Midbrain (tissue), 1 donor: Measurements from ENCODE around the gene PRAF2.
A peak's percentile ranks its signal among the peaks of the same experiment; 100 is the strongest.

Experiments
- DNase-seq: peaks from one replicate; lab custom pipeline; 2025; lab: John Stamatoyannopoulos, UW

The PRAF2 gene

DNA sequence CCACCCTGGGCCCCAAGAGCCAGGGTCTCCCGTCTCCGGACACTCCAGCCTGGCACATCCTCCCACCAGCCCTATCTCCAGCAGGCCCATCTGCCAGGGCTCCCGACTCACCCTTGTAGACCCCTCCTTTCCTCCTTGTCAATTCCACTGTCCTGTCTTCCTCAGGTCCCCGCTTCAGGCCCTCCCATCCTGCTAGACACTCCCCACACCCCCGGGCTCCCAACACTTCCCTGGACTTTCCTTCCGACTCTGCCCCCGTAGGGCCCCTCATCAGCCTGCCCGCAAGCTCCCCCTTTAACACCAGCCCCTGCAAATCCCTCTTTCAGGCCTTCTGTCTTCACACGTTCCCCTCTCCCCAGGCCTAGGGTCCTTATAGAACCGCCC lies 1.1 kb downstream of the PRAF2 start:
- DNase-seq, result no peak

DNA sequence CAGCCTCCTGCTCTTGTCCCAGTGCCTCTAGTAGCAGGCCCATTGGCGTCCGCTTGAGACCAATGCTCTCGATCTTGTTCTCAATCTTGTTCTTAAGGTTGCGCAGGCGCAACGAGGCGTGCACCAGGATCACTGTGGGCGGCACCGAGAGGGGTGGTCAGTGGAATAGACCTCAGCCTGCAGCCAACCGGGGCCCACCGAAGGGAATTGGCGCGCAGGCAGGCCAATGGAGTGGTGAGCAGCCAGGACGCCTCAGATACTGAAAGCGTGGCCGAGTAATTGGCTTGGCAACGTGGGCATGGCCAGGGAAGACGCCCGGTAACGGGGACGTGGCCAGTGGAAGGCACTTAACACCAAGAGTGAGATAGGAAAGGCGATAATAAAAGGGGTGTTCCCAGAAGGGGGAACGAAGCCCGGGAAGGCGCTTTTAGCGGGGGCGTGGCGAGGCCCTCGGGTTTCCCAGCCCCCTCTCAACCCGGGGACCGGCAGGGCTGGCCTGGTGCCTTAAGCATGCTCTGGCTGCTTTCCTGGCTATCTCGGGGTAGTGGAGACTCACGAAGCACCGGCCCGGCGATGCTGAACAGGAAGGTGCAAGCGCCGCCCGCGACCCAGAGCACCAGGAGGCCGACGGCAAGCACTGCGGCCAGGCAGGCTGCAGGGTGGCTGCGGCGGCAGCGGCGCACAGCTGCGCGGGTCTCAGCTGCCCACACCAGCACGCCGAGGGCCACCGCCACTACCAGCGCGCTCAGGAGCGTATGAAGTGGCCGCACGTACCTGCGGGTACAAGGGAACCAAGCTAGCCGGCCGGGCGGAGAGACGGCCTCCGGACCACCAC lies 1.7 kb downstream of the PRAF2 start:
- peak; percentile 23 for DNase-seq

DNA sequence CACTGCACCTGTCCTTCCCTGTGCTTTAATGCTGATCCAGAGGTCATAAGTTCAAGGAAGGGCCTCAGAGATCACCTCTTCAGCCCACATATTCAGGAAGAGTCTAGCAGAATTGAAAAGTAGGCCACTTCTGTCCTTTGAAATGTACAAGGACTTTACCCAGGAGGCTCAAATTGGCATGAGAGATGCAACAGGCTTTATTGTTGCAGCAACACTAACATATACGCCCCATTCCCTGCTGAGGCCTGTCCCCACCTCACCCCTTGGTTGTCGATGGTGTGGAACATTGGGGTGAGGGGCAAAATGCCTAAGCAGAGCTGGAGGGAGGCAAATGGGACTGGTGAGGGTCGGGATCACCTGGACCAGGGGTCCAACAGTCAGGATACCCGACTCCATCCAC lies 2.8 kb downstream of the PRAF2 start:
- no peak for DNase-seq

DNA sequence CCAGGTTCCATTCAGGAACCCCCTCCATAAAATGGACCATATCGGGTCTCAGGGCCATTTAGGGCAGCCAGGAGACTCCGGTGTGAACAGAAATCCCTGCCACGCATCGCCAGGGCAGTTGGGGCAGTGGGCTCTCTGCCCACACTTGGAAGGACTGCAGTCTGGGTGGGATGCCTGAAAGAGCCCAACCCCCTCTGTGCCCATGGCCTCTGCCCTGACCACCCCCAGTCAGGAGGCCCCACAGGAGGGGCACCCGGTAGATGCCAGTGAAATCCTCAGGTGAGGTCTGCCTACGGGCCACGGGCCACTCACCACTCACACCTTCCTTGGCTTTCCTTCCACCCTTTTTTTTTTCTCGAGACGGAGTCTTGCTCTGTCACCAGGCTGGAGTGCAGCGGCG lies 4.8 kb downstream of the PRAF2 start:
- no peak for DNase-seq

DNA sequence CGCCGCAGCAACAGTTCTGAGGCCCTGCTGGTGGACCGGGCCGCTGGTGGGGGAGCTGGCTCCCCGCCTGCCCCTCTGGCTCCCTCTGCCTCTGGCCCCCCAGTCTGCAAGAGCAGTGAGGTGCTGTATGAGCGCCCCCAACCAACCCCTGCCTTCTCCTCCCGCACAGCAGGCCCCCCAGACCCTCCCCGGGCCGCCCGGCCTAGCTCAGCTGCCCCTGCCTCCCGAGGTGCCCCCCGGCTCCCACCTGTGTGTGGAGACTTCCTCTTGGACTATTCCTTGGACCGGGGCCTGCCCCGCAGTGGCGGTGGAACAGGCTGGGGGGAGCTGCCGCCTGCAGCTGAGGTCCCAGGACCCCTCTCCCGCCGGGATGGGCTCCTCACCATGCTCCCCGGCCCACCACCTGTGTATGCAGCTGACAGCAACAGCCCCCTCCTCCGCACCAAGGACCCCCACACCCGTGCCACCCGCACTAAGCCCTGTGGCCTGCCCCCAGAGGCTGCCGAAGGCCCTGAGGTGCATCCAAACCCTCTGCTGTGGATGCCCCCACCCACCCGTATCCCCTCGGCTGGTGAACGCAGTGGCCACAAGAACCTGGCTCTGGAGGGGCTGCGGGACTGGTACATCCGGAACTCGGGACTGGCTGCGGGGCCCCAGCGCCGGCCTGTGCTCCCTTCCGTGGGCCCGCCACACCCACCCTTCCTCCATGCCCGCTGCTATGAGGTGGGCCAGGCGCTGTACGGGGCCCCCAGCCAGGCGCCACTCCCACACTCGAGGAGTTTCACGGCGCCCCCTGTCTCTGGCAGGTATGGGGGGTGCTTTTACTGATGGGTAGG lies 6.3 kb downstream of the PRAF2 start:
- no peak for DNase-seq

DNA sequence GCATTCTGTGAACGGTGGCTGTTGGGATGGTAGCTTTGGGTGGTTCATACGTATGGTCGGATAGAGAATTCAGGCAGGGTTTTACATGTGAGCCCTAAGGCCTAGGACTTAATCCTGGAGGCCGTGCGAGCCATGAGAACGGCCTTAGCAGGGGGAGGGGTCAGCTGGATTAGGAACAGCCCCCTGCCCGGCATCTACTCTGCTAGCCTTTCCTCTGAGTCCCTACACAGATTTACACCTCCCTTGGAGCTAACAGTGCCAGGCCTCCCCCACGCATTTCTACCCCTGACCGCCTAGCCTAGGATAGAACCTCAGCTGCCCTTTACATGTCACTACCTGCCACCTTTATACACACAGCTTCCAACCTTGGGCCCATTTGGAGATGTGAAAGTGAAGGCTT lies 7.1 kb downstream of the PRAF2 start:
- DNase-seq, result no peak

DNA sequence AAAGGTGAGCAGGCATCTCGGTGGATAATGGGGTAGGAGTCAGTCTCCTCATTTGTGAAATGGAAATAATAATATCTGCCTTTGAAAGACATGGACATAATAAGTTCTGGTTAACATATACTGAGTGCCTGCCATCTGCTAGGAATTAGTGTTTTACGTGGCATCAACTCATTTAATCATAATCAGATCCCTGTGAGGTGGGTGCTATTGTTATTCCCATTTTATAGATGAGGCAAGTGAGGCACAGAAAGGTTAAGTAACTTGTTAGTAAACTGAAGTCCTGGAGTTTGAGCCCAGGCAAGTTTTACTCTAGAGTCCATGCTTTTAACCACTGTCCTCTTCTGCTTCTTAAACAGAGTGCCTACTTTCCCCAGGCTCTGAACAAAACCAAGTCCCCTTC lies 7.5 kb downstream of the PRAF2 start:
- no peak for DNase-seq

DNA sequence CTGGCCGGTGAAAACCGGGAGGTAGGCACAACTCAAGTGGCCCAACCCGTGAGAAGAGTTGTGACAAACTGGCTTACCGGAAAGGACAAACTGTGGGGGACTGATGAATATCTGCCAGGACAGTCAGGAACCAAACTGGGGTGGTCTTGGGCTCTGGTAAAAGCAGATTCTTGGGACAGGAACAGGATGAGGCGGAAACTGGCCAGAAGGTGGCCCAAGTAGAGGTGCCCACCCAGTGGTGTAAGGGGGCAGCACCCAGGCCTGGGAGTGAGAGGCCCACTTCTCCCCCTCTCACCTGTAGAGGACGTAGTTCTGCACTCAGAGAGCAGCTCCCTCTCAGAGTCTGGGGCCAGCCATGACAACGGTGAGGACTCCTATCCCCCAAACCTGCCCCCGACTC lies 9.1 kb downstream of the PRAF2 start:
- no peak for DNase-seq

DNA sequence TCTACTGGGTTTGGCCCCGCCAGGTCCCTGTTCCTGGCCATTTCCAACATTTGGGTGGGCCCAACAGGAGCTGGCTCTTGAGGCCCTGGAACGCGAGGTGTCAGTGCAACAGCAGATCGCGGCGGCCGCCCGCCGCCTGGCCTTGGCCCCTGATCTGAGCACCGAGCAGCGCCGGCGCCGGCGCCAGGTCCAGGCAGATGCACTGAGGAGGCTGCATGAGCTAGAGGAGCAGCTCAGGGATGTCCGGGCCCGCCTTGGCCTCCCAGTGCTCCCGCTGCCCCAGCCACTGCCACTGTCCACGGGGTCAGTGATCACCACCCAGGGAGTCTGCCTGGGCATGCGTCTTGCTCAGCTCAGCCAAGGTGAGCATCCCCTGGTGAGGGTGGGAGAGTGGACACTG lies 9.5 kb downstream of the PRAF2 start:
- no peak for DNase-seq

DNA sequence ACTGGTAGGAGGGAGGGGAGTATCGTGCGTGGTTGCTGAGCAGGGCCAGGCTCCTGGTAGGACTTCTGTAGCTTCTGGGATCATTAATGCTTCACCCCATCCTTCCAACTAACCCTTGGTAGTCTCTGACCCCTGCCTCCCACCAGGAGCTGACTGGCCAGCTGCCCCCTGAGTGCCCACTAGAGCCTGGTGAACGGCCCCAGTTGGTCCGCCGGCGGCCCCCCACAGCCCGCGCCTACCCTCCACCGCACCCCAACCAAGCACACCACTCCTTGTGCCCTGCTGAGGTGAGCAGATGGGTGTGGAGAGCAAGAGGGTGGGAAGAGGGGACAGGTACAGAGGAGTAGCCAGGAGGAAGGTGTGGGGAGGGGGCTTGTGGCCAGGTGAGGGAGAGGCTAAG lies 10.1 kb downstream of the PRAF2 start:
- no peak for DNase-seq

DNA sequence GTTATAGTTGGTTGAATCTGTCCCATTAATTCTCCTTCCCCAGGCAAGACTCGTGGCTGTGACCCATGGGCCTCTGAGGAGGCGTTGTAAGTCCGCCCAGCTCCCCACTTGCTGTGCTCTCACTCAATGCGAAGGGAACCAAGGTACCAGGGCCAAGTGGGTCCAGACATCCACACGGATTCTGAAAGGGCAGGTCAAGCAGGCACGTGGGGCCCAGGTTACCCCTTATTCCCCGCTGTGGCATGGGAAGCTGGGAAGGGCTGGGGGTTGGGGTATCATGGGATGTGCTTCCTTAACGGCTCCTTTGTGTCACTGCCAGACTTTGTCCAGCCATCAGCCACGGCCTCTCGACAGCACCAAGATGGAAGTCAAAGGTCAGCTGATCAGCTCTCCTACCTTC lies 11.9 kb downstream of the PRAF2 start:
- DNase-seq, result no peak

DNA sequence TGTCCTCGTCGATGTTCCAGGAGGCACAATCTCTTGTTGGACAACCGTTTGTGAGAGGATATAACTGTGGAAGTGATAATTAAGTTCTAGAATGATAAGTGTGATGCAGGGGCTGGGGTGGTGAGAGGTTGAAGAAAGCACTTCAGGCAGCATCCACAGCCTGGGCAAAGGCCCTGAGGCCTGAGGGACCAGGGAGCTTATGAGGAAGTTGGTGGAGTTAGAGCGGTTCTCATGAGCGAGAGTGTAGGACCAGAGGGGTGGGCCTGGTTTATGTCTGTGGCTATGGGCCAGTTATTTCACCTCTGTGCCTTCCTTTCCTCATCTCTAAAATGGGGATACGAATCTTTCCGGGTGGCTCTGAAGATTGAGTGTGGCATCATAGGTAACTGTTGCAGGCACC lies 12.3 kb downstream of the PRAF2 start:
- no peak for DNase-seq

DNA sequence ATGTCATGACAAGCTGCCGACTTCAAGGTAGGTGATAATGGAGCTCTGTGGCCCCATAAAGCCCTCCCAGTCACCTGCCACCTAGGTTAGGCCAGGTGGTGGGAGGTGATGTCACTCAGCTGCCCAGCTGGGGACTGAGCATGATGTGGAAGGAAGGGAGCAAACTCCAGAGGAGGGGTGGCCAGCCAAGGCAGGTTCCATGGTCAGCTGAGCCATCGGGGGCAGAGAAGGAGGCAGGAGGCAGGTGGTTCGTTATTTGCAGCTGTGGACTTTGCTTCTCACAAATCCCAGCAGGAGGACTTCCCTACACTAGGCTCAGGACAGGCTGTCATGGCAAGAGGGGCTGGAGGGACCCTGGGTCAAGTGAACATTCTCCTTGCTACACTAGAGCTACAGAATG lies 12.9 kb downstream of the PRAF2 start:
- no peak for DNase-seq

DNA sequence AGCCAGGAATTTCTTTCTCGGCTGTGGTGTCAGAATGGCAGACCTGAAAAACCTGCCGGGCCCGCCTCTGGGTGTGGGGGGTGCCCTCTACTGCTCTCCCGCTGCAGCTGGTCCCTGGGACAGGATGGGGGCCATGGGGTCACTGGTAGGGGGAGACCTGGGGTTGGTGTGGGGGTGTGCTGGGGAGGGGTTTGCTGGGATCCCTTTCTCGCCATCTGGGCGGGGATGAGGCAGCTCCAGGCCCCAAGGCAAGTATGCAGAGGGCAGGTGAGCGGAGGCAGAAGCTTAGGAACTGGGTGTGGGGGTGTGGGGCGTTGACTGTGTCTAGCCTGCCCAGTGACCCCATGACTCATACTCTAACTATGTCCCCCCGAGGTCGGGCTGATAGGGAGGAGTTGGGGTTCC lies 14.1 kb downstream of the PRAF2 start:
- DNase-seq, result no peak

DNA sequence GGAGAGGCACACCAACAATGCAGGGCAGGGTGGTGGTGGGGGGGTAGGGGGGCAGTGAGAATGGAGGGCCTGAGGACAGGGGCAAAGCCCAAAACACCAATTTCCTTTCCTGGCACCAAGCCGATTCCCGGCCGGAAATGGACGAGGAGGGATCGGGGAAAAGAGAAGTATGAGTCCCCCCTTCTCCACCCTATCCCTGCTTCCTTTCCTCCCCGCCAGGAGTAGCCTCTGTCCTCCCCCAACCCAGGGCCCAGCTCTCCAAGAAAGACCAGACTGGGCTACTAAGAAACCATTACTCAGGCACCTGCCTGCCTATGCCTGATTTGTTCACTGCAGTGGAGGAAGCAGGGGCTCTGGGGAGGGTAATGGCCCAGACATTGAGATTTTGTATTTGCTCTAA lies 14.6 kb downstream of the PRAF2 start:
- DNase-seq, result no peak

DNA sequence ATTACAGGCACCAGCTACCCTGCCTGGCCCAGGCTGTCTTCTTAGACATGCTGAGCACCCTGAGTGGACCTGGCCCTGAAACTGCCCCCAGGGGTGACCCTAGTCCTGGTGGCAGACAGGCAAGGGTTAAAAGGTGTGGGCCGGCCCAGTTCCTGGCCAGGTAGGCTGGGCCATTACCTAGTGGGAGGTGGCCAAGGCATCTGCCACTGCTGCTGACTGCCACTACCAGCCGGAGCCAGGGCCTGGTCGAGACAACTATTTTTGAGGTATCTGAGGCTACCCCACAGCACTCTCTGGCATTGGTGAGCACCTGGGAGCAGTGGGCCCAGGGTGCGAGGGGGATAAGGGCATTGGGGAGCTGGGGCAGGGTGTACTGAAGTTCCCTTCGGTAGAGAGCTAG lies 15.0 kb downstream of the PRAF2 start, which contains the start of gene CCDC120:
Gene CCDC120, plus strand, starts transcription at position 206 of the 400 bp plus-strand sequence. CDS start 3,043 bp downstream, outside the sequence.
- DNase-seq, result no peak

DNA sequence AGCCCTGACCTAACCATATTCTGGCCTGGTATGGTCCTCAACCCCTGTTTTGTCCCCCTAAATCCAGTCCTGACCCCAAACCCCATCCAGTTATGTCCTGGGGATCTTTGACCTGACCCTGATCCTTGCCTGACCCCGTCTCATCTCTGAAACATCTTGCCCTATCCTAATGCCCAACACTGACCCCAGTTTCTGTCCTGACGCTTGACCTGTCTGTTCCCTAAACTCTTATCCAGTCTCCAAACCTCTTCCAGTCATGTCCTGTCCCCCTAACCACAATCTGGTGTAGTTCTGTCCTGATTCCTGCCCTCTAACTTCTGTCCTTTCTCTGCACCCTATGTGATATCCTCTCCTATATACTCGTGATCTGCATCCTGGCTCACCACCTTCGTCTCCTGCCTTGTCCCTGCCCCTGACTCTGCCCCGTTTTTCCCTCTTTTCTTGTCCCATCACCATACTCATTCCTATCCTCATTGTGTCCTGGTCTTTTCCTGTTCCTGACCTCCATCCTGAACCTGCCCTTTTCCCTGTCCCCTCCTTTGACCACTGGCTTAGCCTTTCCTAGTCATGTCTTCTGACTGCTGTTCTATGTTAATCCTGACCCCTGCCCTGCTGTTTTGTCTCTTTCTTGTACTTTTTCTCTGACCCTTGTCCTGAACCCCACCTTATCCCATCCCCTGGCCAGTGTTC lies 19.6 kb downstream of the PRAF2 start:
- DNase-seq, result no peak

DNA sequence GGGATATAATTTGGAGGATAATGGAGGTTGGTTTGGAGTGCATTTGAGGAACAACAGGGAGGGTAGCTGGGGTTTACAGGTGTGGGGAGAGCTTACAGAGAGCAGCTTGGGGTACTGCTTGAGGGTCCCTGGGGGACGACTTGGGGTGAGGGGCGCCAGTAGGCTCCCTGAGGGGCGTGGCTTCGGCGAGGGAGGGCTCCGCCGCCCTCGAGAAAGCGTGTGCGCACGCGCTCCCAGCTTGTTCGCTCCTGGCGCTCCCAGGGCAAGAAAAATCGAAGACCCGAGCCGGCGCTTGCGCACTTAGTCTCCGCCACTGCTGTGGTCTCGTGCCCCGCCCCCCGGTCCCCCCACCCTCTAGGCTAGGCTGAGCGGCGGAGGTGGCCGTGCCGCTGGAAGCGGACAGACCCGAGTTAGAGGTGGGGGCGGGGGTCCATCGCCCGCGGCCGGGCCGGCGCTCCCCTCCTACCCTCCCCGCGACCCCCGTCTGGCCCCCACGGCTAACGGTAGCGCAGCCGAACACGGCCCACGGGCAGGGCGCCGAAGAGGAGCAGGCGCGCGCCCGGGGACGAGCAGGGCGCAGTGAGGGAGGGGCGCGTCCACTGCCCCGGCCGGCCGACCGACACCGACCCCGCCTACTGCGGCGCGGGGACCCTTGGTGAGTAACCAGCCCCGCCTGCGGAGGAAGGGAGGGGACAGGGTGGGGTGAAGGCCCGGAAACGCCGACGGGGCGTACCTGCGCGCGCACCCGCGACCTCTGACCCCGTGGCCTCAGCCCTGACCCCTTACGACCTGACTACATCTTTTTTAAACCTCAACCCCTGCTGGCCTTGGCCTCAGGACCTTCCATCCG lies 20.4 kb downstream of the PRAF2 start:
- no peak for DNase-seq

DNA sequence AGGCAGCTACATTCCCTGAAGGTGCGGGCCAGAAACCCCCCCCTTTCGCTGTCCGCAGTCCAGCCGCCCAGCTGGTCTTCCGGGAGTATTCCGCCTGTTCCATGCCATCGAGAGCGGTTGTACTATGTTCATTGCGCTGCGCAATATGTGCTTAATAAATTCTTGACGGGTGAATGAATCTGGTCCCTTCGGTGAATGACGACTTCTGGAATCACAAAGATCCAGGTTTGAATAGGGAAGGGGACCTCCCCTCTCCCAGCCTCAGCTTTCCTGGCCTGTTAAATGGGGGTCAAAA lies 29.9 kb downstream of the PRAF2 start:
- no peak for DNase-seq

DNA sequence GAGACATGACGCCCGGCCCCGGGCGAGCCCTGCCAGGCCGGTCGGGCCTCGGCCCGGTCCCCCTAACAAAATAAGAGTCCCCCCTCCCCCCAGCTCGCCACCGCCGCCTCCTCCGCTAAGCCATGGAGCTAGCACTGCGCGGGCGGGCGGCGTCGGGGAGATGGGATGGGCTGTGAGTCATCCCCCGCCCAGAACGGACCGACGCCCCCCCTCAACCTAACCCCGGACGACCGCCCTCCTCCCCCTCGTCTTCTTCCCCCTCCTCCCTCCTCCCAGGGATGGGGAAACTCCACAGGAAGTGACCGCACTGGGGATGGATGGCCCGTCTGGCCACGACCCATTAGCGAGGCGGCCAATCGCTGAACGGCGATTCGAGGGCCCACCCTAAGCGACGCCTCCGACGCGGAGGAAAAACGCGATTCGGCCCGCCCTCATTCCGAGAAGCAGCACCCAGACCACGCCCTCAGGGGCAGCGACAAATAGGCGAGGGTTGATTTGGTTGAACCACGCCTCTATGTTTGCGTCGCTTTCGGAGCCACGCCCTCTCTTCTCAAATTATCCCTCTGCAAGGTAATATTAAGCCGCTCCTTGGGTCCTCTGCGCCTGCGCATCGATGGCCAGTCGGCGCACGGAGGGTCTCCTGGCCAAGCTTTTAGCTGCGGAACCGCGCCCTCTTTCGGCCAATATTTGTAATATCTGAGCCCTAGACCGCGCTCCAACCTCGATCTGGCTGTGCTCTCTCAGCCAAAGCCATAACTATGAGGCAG lies 30.4 kb downstream of the PRAF2 start, which contains the start of gene TFE3:
Gene TFE3, minus strand, starts transcription at position 138 of the 767 bp plus-strand sequence. Its CDS starts 131 bp downstream, at position 7.
- peak; percentile 95 for DNase-seq
